Measurements from ENCODE around the gene BCAS4. TPM values are rescaled to one million over a fixed set of nuclear protein-coding genes. Genes with fewer than 3 reads are reported as not detected.

The BCAS4 gene
- total and polyA plus RNA-seq, 8 donors: 2.9 to 8.2 (median 6.8) TPM

DNA sequence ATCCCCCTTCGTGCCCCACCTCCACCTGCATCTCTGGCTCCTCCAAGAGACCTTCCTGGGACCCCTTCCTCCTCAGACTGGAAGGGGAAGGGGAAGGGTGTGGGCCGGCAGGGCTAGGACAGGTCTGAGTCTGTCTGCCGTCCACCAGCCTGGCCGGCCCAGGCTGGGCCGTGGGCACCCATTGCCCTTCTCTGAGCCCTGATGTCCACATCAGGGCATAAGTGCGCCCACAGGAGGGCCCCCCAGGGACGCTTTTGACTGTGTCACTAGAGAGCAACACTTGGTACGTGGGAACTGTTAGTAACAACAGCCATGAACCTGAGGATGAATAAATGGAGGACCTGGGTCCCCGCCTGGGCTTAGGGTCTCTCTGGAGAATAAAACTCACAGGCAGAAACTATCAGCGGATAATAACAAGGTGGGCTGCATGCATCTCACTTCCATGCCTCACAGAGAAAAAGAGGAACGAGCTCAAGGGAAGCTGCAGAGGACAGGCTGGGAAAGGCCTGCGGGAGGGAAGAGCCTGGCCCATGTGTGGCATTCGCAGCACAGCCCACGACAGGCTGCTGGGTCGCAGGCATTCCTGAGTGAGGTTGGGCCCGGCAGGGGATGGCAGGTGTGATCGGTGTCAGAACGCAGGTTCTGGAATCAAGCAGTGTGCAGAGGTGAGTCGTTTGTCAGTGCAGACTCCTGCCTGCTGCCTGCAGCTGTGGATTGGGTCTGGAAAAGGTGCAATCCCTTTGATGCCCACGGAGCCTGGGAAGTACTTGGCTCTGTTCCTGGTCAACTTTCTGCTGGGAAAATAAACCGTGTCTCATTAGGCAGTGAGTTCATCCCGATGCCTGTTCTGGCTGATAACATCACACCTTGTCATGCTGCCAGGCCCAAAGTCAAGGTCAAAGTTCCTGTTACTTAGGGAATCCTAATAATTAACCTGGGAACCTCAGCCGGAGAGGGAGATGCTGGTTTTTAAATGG is 60.9 kb downstream of the BCAS4 start:
- Histone ChIP-seq H3K9me3 (no peaks in the 10 kb centered on the region), H3K4me3 (no peak overlapping the region), H3K27me3 (peaks cover 0 to 10% of the 10 kb centered on the region in 2 donors), H3K4me1 (no peaks in the 10 kb centered on the region), H3K36me3 (no peaks in the 10 kb centered on the region), H3K27ac (no peak overlapping the region)
- intact Hi-C loops (cut with DNase I): no loop called here
- TF ChIP-seq CTCF (IDR thresholded peaks at IDR 0.05): no peak
- no peak for ATAC-seq
- DNase-seq: no peak

GRCh38 chr20:50856475-50857041 is 61.7 kb downstream of the BCAS4 start:
- ATAC-seq (no peak), DNase-seq (no peak)
- intact Hi-C loops (cut with DNase I): no loop called here
- no peak for TF ChIP-seq CTCF (IDR thresholded peaks at IDR 0.05)
- H3K4me3 ChIP-seq: no peak overlapping the region
- H3K9me3 ChIP-seq: no peaks in the 10 kb centered on the region
- H3K4me1 ChIP-seq: no peaks in the 10 kb centered on the region
- H3K27me3 ChIP-seq: peaks cover 0 to 4% of the 10 kb centered on the region in 2 donors
- no peaks in the 10 kb centered on the region for H3K36me3 ChIP-seq
- H3K27ac ChIP-seq: no peak overlapping the region

DNA sequence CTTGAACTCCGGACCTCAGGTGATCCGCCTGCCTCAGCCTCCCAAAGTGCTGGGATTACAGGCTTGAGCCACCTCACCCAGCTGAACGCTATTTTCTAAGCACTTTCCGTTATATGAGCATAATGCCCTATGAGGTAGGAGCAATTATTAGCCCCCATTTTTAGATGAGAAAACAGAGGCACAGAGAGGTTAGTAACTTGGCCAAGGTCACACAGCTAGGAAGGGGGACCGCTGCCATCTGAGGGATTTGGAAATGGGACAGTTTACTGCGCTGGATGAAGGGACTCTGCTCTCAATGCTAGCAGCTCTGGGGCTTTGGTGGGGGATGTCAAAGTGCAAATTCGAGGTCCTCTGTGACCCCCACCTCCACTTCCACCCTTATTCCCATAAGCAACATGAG is 62.5 kb downstream of the BCAS4 start:
- intact Hi-C loops (cut with DNase I): no loop called here
- Histone ChIP-seq H3K4me1 (no peaks in the 10 kb centered on the region), H3K4me3 (no peak overlapping the region)

GRCh38 chr20:50858525-50858924 is 63.7 kb downstream of the BCAS4 start:
- Histone ChIP-seq H3K4me1 (no peaks in the 10 kb centered on the region), H3K27ac (no peak overlapping the region), H3K36me3 (no peaks in the 10 kb centered on the region), H3K9me3 (no peaks in the 10 kb centered on the region), H3K27me3 (no peaks in the 10 kb centered on the region), H3K4me3 (no peak overlapping the region)
- intact Hi-C loops (cut with DNase I): no loop called here
- no peak for DNase-seq
- ATAC-seq: no peak
- no peak for TF ChIP-seq CTCF (IDR thresholded peaks at IDR 0.05)

More for the DNA sequence above, 62.5 kb downstream of the BCAS4 start:
- Histone ChIP-seq H3K27me3 (no peaks in the 10 kb centered on the region), H3K27ac (no peak overlapping the region), H3K36me3 (no peaks in the 10 kb centered on the region), H3K9me3 (no peaks in the 10 kb centered on the region)
- DNase-seq: no peak
- TF ChIP-seq CTCF (IDR thresholded peaks at IDR 0.05): no peak
- no peak for ATAC-seq

GRCh38 chr20:50859161-50859560 is 64.3 kb downstream of the BCAS4 start:
- ATAC-seq: no peak
- Histone ChIP-seq H3K4me3 (no peak overlapping the region), H3K27ac (no peak overlapping the region), H3K4me1 (no peaks in the 10 kb centered on the region), H3K9me3 (no peaks in the 10 kb centered on the region), H3K27me3 (no peaks in the 10 kb centered on the region), H3K36me3 (no peaks in the 10 kb centered on the region)
- TF ChIP-seq CTCF (IDR thresholded peaks at IDR 0.05): no peak
- no peak for DNase-seq
- intact Hi-C loops (cut with DNase I): no loop called here
